HG03060 (cell line): ENCODE measurements around the gene PPP2R2C.

Experiments used
- ATAC-seq: cut with Tn5 transposase; IDR thresholded peaks from one replicate; pipeline ENCODE4 v1.9.1; 2021; ENCODE audit warnings: low read depth, moderate number of reproducible peaks; ENCODE audit not compliant: unreplicated experiment

The PPP2R2C gene

GRCh38 chr4:6404611-6405396 lies 67.6 kb downstream of the PPP2R2C start:
- no peak for ATAC-seq

GRCh38 chr4:6403400-6403685 lies 69.1 kb downstream of the PPP2R2C start:
- no peak for ATAC-seq

GRCh38 chr4:6402566-6403399 lies 69.6 kb downstream of the PPP2R2C start:
- ATAC-seq, result no peak

- no peak for ATAC-seq
Measured at GRCh38 chr4:6401797-6402196, 70.6 kb downstream of the PPP2R2C start.

GRCh38 chr4:6396696-6397236 lies 75.6 kb downstream of the PPP2R2C start:
- ATAC-seq, result no peak

- no peak for ATAC-seq
Measured at GRCh38 chr4:6395466-6396228, 76.8 kb downstream of the PPP2R2C start.

- no peak for ATAC-seq
Measured at GRCh38 chr4:6394671-6395081, 77.7 kb downstream of the PPP2R2C start.

GRCh38 chr4:6393544-6394475 lies 78.6 kb downstream of the PPP2R2C start:
- no peak for ATAC-seq

- ATAC-seq, result no peak
Measured at GRCh38 chr4:6393066-6393465, 79.3 kb downstream of the PPP2R2C start.

GRCh38 chr4:6392407-6392806 lies 80.0 kb downstream of the PPP2R2C start:
- ATAC-seq, result no peak

GRCh38 chr4:6391852-6392188 lies 80.6 kb downstream of the PPP2R2C start:
- ATAC-seq, result no peak

- ATAC-seq, result no peak
Measured at GRCh38 chr4:6391186-6391851, 81.1 kb downstream of the PPP2R2C start.

GRCh38 chr4:6390356-6390755 lies 82.1 kb downstream of the PPP2R2C start:
- ATAC-seq, result no peak

- no peak for ATAC-seq
Measured at GRCh38 chr4:6389142-6389825, 83.1 kb downstream of the PPP2R2C start.

GRCh38 chr4:6388713-6389112 lies 83.7 kb downstream of the PPP2R2C start:
- no peak for ATAC-seq

GRCh38 chr4:6387946-6388345 lies 84.5 kb downstream of the PPP2R2C start:
- no peak for ATAC-seq

- ATAC-seq, result no peak
Measured at GRCh38 chr4:6386091-6386490, 86.3 kb downstream of the PPP2R2C start.

- ATAC-seq, result no peak
Measured at GRCh38 chr4:6385288-6385687, 87.1 kb downstream of the PPP2R2C start.

- no peak for ATAC-seq
Measured at GRCh38 chr4:6384541-6384940, 87.9 kb downstream of the PPP2R2C start.
